Keratinocyte (primary cell): Measurements from ENCODE around the gene BCL7A. TPM values are rescaled to one million over a fixed set of nuclear protein-coding genes. Genes with fewer than 3 reads are reported as not detected.

Source experiments
- DNase-seq: peaks from one replicate; pipeline ENCODE4 v3.0.0-alpha.2; 2011; ENCODE audit warnings: low read depth, missing footprints, low spot score
- FAIRE-seq: peaks from 2 replicates; lab custom pipeline; 2011; peaks lifted over from hg19 to GRCh38; lab: Jason Lieb, UNC
- H2AFZ ChIP-seq: 2 replicates; pipeline ENCODE4 v1.6.0; 2012; ENCODE audit warnings: low read length, control low read depth, inconsistent platforms; ENCODE audit not compliant: control insufficient read depth
- H3K27ac ChIP-seq: 2 replicates; pipeline ENCODE4 v1.5.1; 2011; ENCODE audit warnings: low read length; ENCODE audit not compliant: control insufficient read depth, insufficient read depth
- H3K27me3 ChIP-seq: 3 replicates; pipeline ENCODE4 v1.6.0; 2011; ENCODE audit warnings: low read length; ENCODE audit not compliant: control insufficient read depth, insufficient read depth; ENCODE audit errors: extremely low read depth
- H3K36me3 ChIP-seq, 2 experiments: 2 replicates in 1 of 2; 3 replicates in 1 of 2; pipeline ENCODE4 v1.5.1; 2011; ENCODE audit warnings: low read length in 2 of 2, mild to moderate bottlenecking in 1 of 2; ENCODE audit not compliant: control insufficient read depth in 2 of 2, insufficient read depth in 2 of 2; ENCODE audit errors: extremely low read depth in 1 of 2
- H3K4me1 ChIP-seq: 3 replicates; pipeline ENCODE4 v1.5.1; 2011; ENCODE audit warnings: low read length; ENCODE audit not compliant: control insufficient read depth, insufficient read depth; ENCODE audit errors: extremely low read depth
- H3K4me2 ChIP-seq: 3 replicates; pipeline ENCODE4 v1.6.0; 2011; ENCODE audit warnings: low read depth, low read length; ENCODE audit not compliant: control insufficient read depth, insufficient read depth; ENCODE audit errors: extremely low read depth
- H3K4me3 ChIP-seq, 3 experiments: fragments of 200-600 bp in 1 of 3; sonication (generic) in 1 of 3; 2 replicates in 2 of 3; 3 replicates in 1 of 3; pipeline ENCODE4 v1.5.1; 2011 to 2016; ENCODE audit warnings: low read length in 3 of 3, mild to moderate bottlenecking in 3 of 3, control low read depth in 2 of 3, inconsistent platforms in 1 of 3, low read depth in 1 of 3, mixed read lengths in 1 of 3, mixed run types in 1 of 3, moderate library complexity in 1 of 3; ENCODE audit not compliant: control insufficient read depth in 2 of 3, insufficient read depth in 2 of 3; ENCODE audit errors: extremely low read depth in 1 of 3
- H3K79me2 ChIP-seq: 2 replicates; pipeline ENCODE4 v1.6.0; 2012; ENCODE audit warnings: low read length; ENCODE audit not compliant: control insufficient read depth, insufficient read depth
- H3K9ac ChIP-seq: 3 replicates; pipeline ENCODE4 v1.6.0; 2011; ENCODE audit warnings: low read length; ENCODE audit not compliant: control insufficient read depth, insufficient read depth; ENCODE audit errors: extremely low read depth
- H3K9me1 ChIP-seq: 3 replicates; pipeline ENCODE4 v1.6.0; 2011; ENCODE audit warnings: low read length; ENCODE audit not compliant: control insufficient read depth, insufficient read depth; ENCODE audit errors: extremely low read depth
- H3K9me3 ChIP-seq: 2 replicates; pipeline ENCODE4 v1.5.1; 2012; ENCODE audit warnings: low read depth, low read length; ENCODE audit not compliant: control insufficient read depth
- H4K20me1 ChIP-seq: 3 replicates; pipeline ENCODE4 v1.6.0; 2011; ENCODE audit warnings: low read length; ENCODE audit not compliant: control insufficient read depth, insufficient read depth; ENCODE audit errors: extremely low read depth
- CTCF ChIP-seq, 3 experiments: IDR thresholded peaks in 1 of 3; conservative IDR thresholded peaks in 1 of 3; optimal IDR thresholded peaks in 1 of 3; 2 replicates in 2 of 3; 3 replicates in 1 of 3; pipeline versions ENCODE3 to v1.5.1; 2011; ENCODE audit warnings: low read length in 3 of 3, mild to moderate bottlenecking in 3 of 3, moderate library complexity in 2 of 3, control low read depth in 1 of 3, inconsistent platforms in 1 of 3; ENCODE audit not compliant: insufficient read depth in 2 of 3; ENCODE audit errors: extremely low read depth in 1 of 3
- EZH2 ChIP-seq: IDR thresholded peaks from one replicate; pipeline ENCODE4 v1.6.1; 2012; ENCODE audit warnings: inconsistent platforms, mild to moderate bottlenecking, low read length, moderate library complexity
- dilution Hi-C: fragments of 300-500 bp; cut with MboI; formaldehyde crosslinking; loops from one replicate; pipeline ENCODE4 v1.7.0; 2020; ENCODE audit warnings: low sequenced_read_pairs; ENCODE audit not compliant: extremely low pct_ligation_motif_present
- polyA plus RNA-seq, 5 experiments: library from polyadenylated mRNA; depleted of rRNA in 3 of 5; stranded (reverse) in 3 of 5; stranded (forward) in 1 of 5; unstranded in 1 of 5; fragments of >200 nt; gene quantifications; 1 replicate in 1 of 5; 2 replicates in 3 of 5; 3 replicates in 1 of 5; pipeline versions ENCODE4 v1.2.1 to v1.2.3, GENCODE V29; 2011 to 2012; ENCODE audit warnings: missing spikeins in 2 of 5, low read depth in 1 of 5, low replicate concordance in 1 of 5

Gene BCL7A
- polyA plus RNA-seq, 1 donor (not counting 4 experiments of a cell fraction or from before 2014, with no cell fraction given) = 12.8 TPM

GRCh38 chr12:122060081-122060501 lies 38.4 kb downstream of the BCL7A start:
- H3K4me1 ChIP-seq = peaks cover 18% of the 10 kb centered on the region
- H3K27ac ChIP-seq = no peak overlapping the region
- H3K9ac ChIP-seq = no peak overlapping the region
- peaks cover 21 to 36% of the 10 kb centered on the region in 2 experiments for H3K36me3 ChIP-seq
- no peak overlapping the region for H2AFZ ChIP-seq
- no peak for FAIRE-seq
- H3K4me3 ChIP-seq = no peak overlapping the region
- no peaks in the 10 kb centered on the region for H3K9me1 ChIP-seq
- dilution Hi-C loops = no loop called here
- no peaks in the 10 kb centered on the region for H3K27me3 ChIP-seq
- DNase-seq = no peak
- no peaks in the 10 kb centered on the region for H3K79me2 ChIP-seq
- no peaks in the 10 kb centered on the region for H4K20me1 ChIP-seq
- no peak for TF ChIP-seq EZH2
- no peak for TF ChIP-seq CTCF (optimal IDR thresholded peaks at IDR 0.05 in 1 of 3, IDR thresholded peaks at IDR 0.05 in 1 of 3, conservative IDR thresholded peaks at IDR 0.05 in 1 of 3; ENCODE audit: extremely low read depth in 1 of 3, insufficient read depth in 2 of 3, low read length in 3 of 3)
- H3K4me2 ChIP-seq = no peak overlapping the region
- no peaks in the 10 kb centered on the region for H3K9me3 ChIP-seq

GRCh38 chr12:122061253-122061652 lies 39.6 kb downstream of the BCL7A start:
- no peaks in the 10 kb centered on the region for H3K27me3 ChIP-seq
- no peak overlapping the region for H3K4me2 ChIP-seq
- H3K9ac ChIP-seq = no peak overlapping the region
- no peaks in the 10 kb centered on the region for H3K79me2 ChIP-seq
- H3K4me3 ChIP-seq = no peak overlapping the region
- dilution Hi-C loops = no loop called here
- TF ChIP-seq EZH2 = no peak
- TF ChIP-seq CTCF (optimal IDR thresholded peaks at IDR 0.05 in 1 of 3, IDR thresholded peaks at IDR 0.05 in 1 of 3, conservative IDR thresholded peaks at IDR 0.05 in 1 of 3; ENCODE audit: extremely low read depth in 1 of 3, insufficient read depth in 2 of 3, low read length in 3 of 3) = no peak
- DNase-seq (no peak), FAIRE-seq (no peak)
- H2AFZ ChIP-seq = no peak overlapping the region
- H3K9me3 ChIP-seq = no peaks in the 10 kb centered on the region
- H3K27ac ChIP-seq = no peak overlapping the region
- peaks cover 18% of the 10 kb centered on the region for H3K4me1 ChIP-seq
- peaks cover 19 to 25% of the 10 kb centered on the region in 2 experiments for H3K36me3 ChIP-seq
- no peaks in the 10 kb centered on the region for H4K20me1 ChIP-seq
- H3K9me1 ChIP-seq = no peaks in the 10 kb centered on the region
